GM12872 (cell line): ENCODE data around the gene DROSHA.

Experiments
- CTCF ChIP-seq: IDR thresholded peaks from 3 replicates; pipeline ENCODE4 v1.5.1; 2011; ENCODE audit warnings: low read depth, mild to moderate bottlenecking, low read length, moderate library complexity; ENCODE audit not compliant: insufficient read depth

Gene DROSHA

GRCh38 chr5:31401691-31402090 is 130.2 kb downstream of the DROSHA start:
- TF ChIP-seq CTCF, result no peak

- TF ChIP-seq CTCF, result no peak
Observed at GRCh38 chr5:31397926-31398557, 133.9 kb downstream of the DROSHA start.

- no peak for TF ChIP-seq CTCF
Observed at GRCh38 chr5:31396611-31397295, 135.1 kb downstream of the DROSHA start.

GRCh38 chr5:31393126-31393525 is 138.8 kb downstream of the DROSHA start:
- no peak for TF ChIP-seq CTCF

GRCh38 chr5:31392061-31392460 is 139.8 kb downstream of the DROSHA start:
- TF ChIP-seq CTCF, result no peak

GRCh38 chr5:31390256-31390655 is 141.6 kb downstream of the DROSHA start:
- no peak for TF ChIP-seq CTCF

- no peak for TF ChIP-seq CTCF
Observed at GRCh38 chr5:31385774-31386537, 145.9 kb downstream of the DROSHA start.
